HEK293 (cell line): ENCODE measurements around the gene FRS2.
"Not testable (repeated sequence)": the region's sequence is repeated elsewhere in the genome, so short reads cannot be mapped to it uniquely, and the experiment has no call there.

ENCODE experiments used
- HOXA7 ChIP-seq: sonication (generic); formaldehyde crosslinking; IDR thresholded peaks from 2 replicates; pipeline ENCODE4 v1.8.1; 2022; ENCODE audit warnings: missing genetic modification reagents, borderline replicate concordance
- ZNF133 ChIP-seq: fragments of 450-650 bp; formaldehyde crosslinking; IDR thresholded peaks from 2 replicates; pipeline ENCODE4 v1.5.1; 2016; ENCODE audit warnings: missing biosample characterization, missing genetic modification characterization
- ZNF174 ChIP-seq: fragments of 450-650 bp; formaldehyde crosslinking; IDR thresholded peaks from 2 replicates; pipeline ENCODE4 v1.5.0; 2017; ENCODE audit warnings: missing biosample characterization, mild to moderate bottlenecking, missing genetic modification characterization
- ZNF214 ChIP-seq: fragments of 450-650 bp; formaldehyde crosslinking; IDR thresholded peaks from 2 replicates; pipeline ENCODE4 v1.5.1; 2017; ENCODE audit warnings: missing biosample characterization, mild to moderate bottlenecking, missing genetic modification characterization, borderline replicate concordance
- ZNF311 ChIP-seq: fragments of 450-650 bp; formaldehyde crosslinking; IDR thresholded peaks from 2 replicates; pipeline ENCODE4 v1.5.1; 2017; ENCODE audit warnings: missing biosample characterization, missing genetic modification characterization, borderline replicate concordance
- ZNF510 ChIP-seq: fragments of 450-650 bp; formaldehyde crosslinking; IDR thresholded peaks from 2 replicates; pipeline ENCODE4 v1.5.1; 2018; ENCODE audit warnings: mild to moderate bottlenecking, missing genetic modification characterization, missing biosample characterization; ENCODE audit not compliant: insufficient replicate concordance
- ZNF561 ChIP-seq: fragments of 450-650 bp; IDR thresholded peaks from 2 replicates; pipeline ENCODE4 v1.5.1; 2018; ENCODE audit warnings: missing biosample characterization, missing genetic modification characterization, borderline replicate concordance
- ZNF792 ChIP-seq: fragments of 450-650 bp; formaldehyde crosslinking; IDR thresholded peaks from 2 replicates; pipeline ENCODE4 v1.5.1; 2016; ENCODE audit warnings: missing biosample characterization, missing genetic modification characterization
- TF ChIP-seq, protein P1 (sequence below): fragments of 450-650 bp; formaldehyde crosslinking; IDR thresholded peaks from 2 replicates; pipeline ENCODE4 v1.5.1; 2016; ENCODE audit warnings: missing biosample characterization, missing genetic modification characterization
- TF ChIP-seq, protein P2 (sequence below): fragments of 450-650 bp; formaldehyde crosslinking; IDR thresholded peaks from 2 replicates; pipeline ENCODE4 v1.5.1; 2017; ENCODE audit warnings: missing biosample characterization, missing genetic modification characterization
- TF ChIP-seq, protein P3 (sequence below): fragments of 450-650 bp; formaldehyde crosslinking; IDR thresholded peaks from 2 replicates; pipeline ENCODE4 v1.5.1; 2016; ENCODE audit warnings: missing biosample characterization, missing genetic modification characterization, low read depth

DNA sequence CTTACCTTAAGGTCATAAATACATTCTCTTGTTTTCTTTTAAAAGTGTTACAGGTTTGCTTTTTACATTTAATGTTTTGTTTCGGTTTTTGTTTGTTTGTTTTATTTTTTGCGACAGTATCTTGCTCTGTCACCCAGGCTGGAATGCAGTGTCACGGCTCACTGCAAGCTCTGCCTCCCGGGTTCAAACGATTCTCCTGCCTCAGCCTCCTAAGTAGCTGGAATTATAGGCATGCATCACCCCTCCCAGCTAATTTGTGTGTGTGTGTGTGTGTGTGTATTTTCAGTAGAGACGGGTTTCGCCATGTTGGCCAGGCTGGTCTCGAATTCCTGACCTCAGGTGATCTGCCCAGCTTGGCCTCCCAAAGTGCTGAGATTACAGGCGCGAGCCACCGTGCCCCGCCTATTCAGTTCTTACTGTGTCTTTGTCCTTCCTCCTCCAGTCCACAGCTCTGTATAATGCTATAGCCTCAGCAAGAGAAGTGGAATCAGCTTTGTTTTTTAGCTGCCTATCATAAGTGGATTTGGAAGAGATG, 17.5 kb upstream of the FRS2 start:
- TF ChIP-seq, protein P1, sequence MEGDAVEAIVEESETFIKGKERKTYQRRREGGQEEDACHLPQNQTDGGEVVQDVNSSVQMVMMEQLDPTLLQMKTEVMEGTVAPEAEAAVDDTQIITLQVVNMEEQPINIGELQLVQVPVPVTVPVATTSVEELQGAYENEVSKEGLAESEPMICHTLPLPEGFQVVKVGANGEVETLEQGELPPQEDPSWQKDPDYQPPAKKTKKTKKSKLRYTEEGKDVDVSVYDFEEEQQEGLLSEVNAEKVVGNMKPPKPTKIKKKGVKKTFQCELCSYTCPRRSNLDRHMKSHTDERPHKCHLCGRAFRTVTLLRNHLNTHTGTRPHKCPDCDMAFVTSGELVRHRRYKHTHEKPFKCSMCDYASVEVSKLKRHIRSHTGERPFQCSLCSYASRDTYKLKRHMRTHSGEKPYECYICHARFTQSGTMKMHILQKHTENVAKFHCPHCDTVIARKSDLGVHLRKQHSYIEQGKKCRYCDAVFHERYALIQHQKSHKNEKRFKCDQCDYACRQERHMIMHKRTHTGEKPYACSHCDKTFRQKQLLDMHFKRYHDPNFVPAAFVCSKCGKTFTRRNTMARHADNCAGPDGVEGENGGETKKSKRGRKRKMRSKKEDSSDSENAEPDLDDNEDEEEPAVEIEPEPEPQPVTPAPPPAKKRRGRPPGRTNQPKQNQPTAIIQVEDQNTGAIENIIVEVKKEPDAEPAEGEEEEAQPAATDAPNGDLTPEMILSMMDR, result not testable (repeated sequence)
- TF ChIP-seq, protein P2, sequence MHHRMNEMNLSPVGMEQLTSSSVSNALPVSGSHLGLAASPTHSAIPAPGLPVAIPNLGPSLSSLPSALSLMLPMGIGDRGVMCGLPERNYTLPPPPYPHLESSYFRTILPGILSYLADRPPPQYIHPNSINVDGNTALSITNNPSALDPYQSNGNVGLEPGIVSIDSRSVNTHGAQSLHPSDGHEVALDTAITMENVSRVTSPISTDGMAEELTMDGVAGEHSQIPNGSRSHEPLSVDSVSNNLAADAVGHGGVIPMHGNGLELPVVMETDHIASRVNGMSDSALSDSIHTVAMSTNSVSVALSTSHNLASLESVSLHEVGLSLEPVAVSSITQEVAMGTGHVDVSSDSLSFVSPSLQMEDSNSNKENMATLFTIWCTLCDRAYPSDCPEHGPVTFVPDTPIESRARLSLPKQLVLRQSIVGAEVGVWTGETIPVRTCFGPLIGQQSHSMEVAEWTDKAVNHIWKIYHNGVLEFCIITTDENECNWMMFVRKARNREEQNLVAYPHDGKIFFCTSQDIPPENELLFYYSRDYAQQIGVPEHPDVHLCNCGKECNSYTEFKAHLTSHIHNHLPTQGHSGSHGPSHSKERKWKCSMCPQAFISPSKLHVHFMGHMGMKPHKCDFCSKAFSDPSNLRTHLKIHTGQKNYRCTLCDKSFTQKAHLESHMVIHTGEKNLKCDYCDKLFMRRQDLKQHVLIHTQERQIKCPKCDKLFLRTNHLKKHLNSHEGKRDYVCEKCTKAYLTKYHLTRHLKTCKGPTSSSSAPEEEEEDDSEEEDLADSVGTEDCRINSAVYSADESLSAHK (tag by site-specific recombination), result not testable (repeated sequence)
- TF ChIP-seq HOXA7 (CRISPR knock-in tag); ZNF561 (tag by site-specific recombination); ZNF510; ZNF311 (tag by site-specific recombination); ZNF214 (tag by site-specific recombination); ZNF792 (tag by site-specific recombination); ZNF133; ZNF174 (tag by site-specific recombination): not testable (repeated sequence)
- TF ChIP-seq, protein P3, sequence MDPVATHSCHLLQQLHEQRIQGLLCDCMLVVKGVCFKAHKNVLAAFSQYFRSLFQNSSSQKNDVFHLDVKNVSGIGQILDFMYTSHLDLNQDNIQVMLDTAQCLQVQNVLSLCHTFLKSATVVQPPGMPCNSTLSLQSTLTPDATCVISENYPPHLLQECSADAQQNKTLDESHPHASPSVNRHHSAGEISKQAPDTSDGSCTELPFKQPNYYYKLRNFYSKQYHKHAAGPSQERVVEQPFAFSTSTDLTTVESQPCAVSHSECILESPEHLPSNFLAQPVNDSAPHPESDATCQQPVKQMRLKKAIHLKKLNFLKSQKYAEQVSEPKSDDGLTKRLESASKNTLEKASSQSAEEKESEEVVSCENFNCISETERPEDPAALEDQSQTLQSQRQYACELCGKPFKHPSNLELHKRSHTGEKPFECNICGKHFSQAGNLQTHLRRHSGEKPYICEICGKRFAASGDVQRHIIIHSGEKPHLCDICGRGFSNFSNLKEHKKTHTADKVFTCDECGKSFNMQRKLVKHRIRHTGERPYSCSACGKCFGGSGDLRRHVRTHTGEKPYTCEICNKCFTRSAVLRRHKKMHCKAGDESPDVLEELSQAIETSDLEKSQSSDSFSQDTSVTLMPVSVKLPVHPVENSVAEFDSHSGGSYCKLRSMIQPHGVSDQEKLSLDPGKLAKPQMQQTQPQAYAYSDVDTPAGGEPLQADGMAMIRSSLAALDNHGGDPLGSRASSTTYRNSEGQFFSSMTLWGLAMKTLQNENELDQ (tag by site-specific recombination), result not testable (repeated sequence)
